Dedifferentiated amniotic fluid mesenchymal stem cell (primary cell): ENCODE results near the gene YEATS4.

ENCODE experiments used
- DNase-seq: peaks from one replicate; pipeline ENCODE4 v3.0.0-alpha.2; 2016; ENCODE audit errors: extremely low spot score

YEATS4 gene

GRCh38 chr12:69433653-69434052, 74.1 kb downstream of the YEATS4 start:
- no peak for DNase-seq

- DNase-seq: no peak
Measured at GRCh38 chr12:69435644-69436043, 76.1 kb downstream of the YEATS4 start.

GRCh38 chr12:69437073-69437472, 77.5 kb downstream of the YEATS4 start:
- no peak for DNase-seq

- DNase-seq: no peak
Measured at GRCh38 chr12:69438539-69438938, 79.0 kb downstream of the YEATS4 start.

GRCh38 chr12:69440016-69440415, 80.5 kb downstream of the YEATS4 start:
- DNase-seq: no peak
